Adrenal gland (tissue), 5 donors: ENCODE measurements around the gene BRD2.

Experiments used
- CTCF ChIP-seq, 6 experiments: fragments of 450-650 bp in 4 of 6; fragments of 200-600 bp in 2 of 6; sonication (generic) in 1 of 6; IDR thresholded peaks; 1 replicate in 5 of 6; 2 replicates in 1 of 6; pipeline versions ENCODE4 v1.5.1 to v1.8.0; 2016 to 2021; ENCODE audit warnings: antibody characterized with exemption in 6 of 6, mild to moderate bottlenecking in 2 of 6, moderate library complexity in 1 of 6
- POLR2A ChIP-seq, 2 donors: fragments of 450-650 bp; IDR thresholded peaks; one replicate each; pipeline ENCODE4 v1.6.1; 2017; ENCODE audit warnings: antibody characterized with exemption in 2 of 2, mild to moderate bottlenecking in 2 of 2, moderate library complexity in 1 of 2
- donor health status: DM: no; HTN: no; CAD: no.

GRCh38 chr6:33023536-33023935 is 55.1 kb downstream of the BRD2 start:
- no peak for TF ChIP-seq CTCF (IDR thresholded peaks at IDR 0.05)
- no peak for TF ChIP-seq POLR2A (IDR thresholded peaks at IDR 0.05)
